IMR-90 (cell line): ENCODE measurements around the gene SDK1. TPM values are rescaled to one million over a fixed set of nuclear protein-coding genes. Genes with fewer than 3 reads are reported as not detected.

Experiments used
- ATAC-seq: fragments of 200-7000 bp; cut with Tn5 transposase; 2 replicates; pipeline ENCODE4 v1.9.1; 2020; ENCODE audit warnings: low read depth, mild to moderate bottlenecking, moderate library complexity
- BruUV-seq: library from RNA; stranded (reverse); fragments of 400-500 nt; replicated peaks from 2 replicates; lab custom pipeline; 2021; lab: Mats Ljungman, UMichigan
- CTCF ChIA-PET: fragments of 300-600 bp; formaldehyde crosslinking; extraction: SDS; loops from one replicate; lab custom pipeline; 2021; ENCODE audit warnings: antibody characterized with exemption; lab: Yijun Ruan, JAX
- POLR2A ChIA-PET: fragments of 300-600 bp; sonication (Branson Sonifier 250); formaldehyde crosslinking; loops from one replicate; lab custom pipeline; 2022; ENCODE audit warnings: antibody characterized with exemption; ENCODE audit not compliant: unreplicated experiment; lab: Charles Lee
- DNase-seq: peaks from one replicate; pipeline ENCODE4 v3.0.0; 2013
- H2AFZ ChIP-seq: replicated peaks from 2 replicates; pipeline ENCODE3; 2013; ENCODE audit warnings: low read length, mild to moderate bottlenecking; ENCODE audit not compliant: poor library complexity
- H2AK5ac ChIP-seq: 2 replicates; pipeline ENCODE4 v1.6.1; 2013; ENCODE audit warnings: low read depth, low read length, inconsistent platforms
- H2AK9ac ChIP-seq: replicated peaks from 2 replicates; pipeline ENCODE3; 2013; ENCODE audit warnings: mild to moderate bottlenecking, low read depth, low read length, moderate library complexity; ENCODE audit not compliant: poor library complexity
- H2BK120ac ChIP-seq: 2 replicates; pipeline ENCODE4 v1.6.1; 2013; ENCODE audit warnings: low read depth, low read length, inconsistent platforms
- H2BK15ac ChIP-seq: 3 replicates; pipeline ENCODE4 v1.6.1; 2013; ENCODE audit warnings: low read depth, low read length, inconsistent platforms
- H2BK20ac ChIP-seq: 2 replicates; pipeline ENCODE4 v1.6.1; 2013; ENCODE audit warnings: low read depth, mild to moderate bottlenecking, inconsistent platforms, low read length, moderate library complexity
- H2BK5ac ChIP-seq: 2 replicates; pipeline ENCODE4 v1.6.1; 2013; ENCODE audit warnings: mild to moderate bottlenecking, low read depth, low read length, inconsistent platforms; ENCODE audit not compliant: poor library complexity, severe bottlenecking
- H3K14ac ChIP-seq: replicated peaks from 2 replicates; pipeline ENCODE4 v1.6.1; 2013; ENCODE audit warnings: low read depth, low read length, inconsistent platforms
- H3K18ac ChIP-seq: 2 replicates; pipeline ENCODE4 v1.6.1; 2013; ENCODE audit warnings: low read depth, low read length, control low read depth
- H3K23ac ChIP-seq: 2 replicates; pipeline ENCODE4 v1.6.1; 2013; ENCODE audit warnings: low read depth, low read length, inconsistent platforms
- H3K27ac ChIP-seq: 2 replicates; pipeline ENCODE4 v1.5.1; 2013; ENCODE audit warnings: mild to moderate bottlenecking, control low read depth, low read length; ENCODE audit not compliant: insufficient read depth
- H3K27me3 ChIP-seq: 2 replicates; pipeline ENCODE4 v1.6.1; 2013; ENCODE audit warnings: low read length; ENCODE audit not compliant: control insufficient read depth, insufficient read depth
- H3K36me3 ChIP-seq: 2 replicates; pipeline ENCODE4 v1.6.1; 2013; ENCODE audit warnings: low read length, mixed read lengths; ENCODE audit not compliant: control insufficient read depth, insufficient read depth
- H3K4ac ChIP-seq: 2 replicates; pipeline ENCODE4 v1.6.1; 2013; ENCODE audit warnings: low read depth, low read length, inconsistent platforms
- H3K4me1 ChIP-seq: 2 replicates; pipeline ENCODE4 v1.6.1; 2013; ENCODE audit warnings: low read length, mixed read lengths; ENCODE audit not compliant: control insufficient read depth, insufficient read depth
- H3K4me2 ChIP-seq: 2 replicates; pipeline ENCODE4 v1.6.1; 2013; ENCODE audit warnings: low read depth, mild to moderate bottlenecking, control low read depth, low read length, moderate library complexity
- H3K4me3 ChIP-seq: 2 replicates; pipeline ENCODE4 v1.5.1; 2013; ENCODE audit warnings: low read depth, mild to moderate bottlenecking, control low read depth, low read length, moderate library complexity; ENCODE audit not compliant: insufficient read depth
- H3K56ac ChIP-seq: 2 replicates; pipeline ENCODE4 v1.6.1; 2013; ENCODE audit warnings: low read length, inconsistent platforms; ENCODE audit not compliant: insufficient read depth; ENCODE audit errors: extremely low read depth
- H3K79me1 ChIP-seq, 2 experiments: 2 replicates each; pipeline ENCODE4 v1.6.1; 2013; ENCODE audit warnings: low read length in 2 of 2, inconsistent platforms in 1 of 2, low read depth in 1 of 2
- H3K9ac ChIP-seq: 2 replicates; pipeline ENCODE4 v1.6.1; 2013; ENCODE audit warnings: low read depth, low read length, control low read depth
- H3K9me1 ChIP-seq: 2 replicates; pipeline ENCODE4 v1.6.1; 2013; ENCODE audit warnings: low read length, inconsistent platforms; ENCODE audit not compliant: insufficient read depth
- H3K9me3 ChIP-seq: 2 replicates; pipeline ENCODE4 v1.6.1; 2013; ENCODE audit warnings: low read length; ENCODE audit not compliant: control insufficient read depth, insufficient read depth
- H4K20me1 ChIP-seq: 2 replicates; pipeline ENCODE4 v1.6.1; 2013; ENCODE audit warnings: low read length, inconsistent platforms; ENCODE audit not compliant: insufficient read depth
- H4K5ac ChIP-seq: 2 replicates; pipeline ENCODE4 v1.6.1; 2013; ENCODE audit warnings: mild to moderate bottlenecking, low read depth, low read length, control low read depth
- H4K8ac ChIP-seq, 2 experiments: 2 replicates each; pipeline ENCODE4 v1.6.1; 2013; ENCODE audit warnings: low read depth in 2 of 2, low read length in 2 of 2, control low read depth in 1 of 2, inconsistent platforms in 1 of 2
- H4K91ac ChIP-seq: 2 replicates; pipeline ENCODE4 v1.6.1; 2013; ENCODE audit warnings: low read depth, low read length, inconsistent platforms; ENCODE audit not compliant: insufficient read depth
- NFE2L2 ChIP-seq: fragments of 150-350 bp; IDR thresholded peaks from 2 replicates; pipeline ENCODE4 v1.6.1; 2016; ENCODE audit warnings: low read depth, mild to moderate bottlenecking, low read length
- POLR2A ChIP-seq: IDR thresholded peaks from 2 replicates; pipeline ENCODE4 v1.6.1; 2012; ENCODE audit warnings: mild to moderate bottlenecking, low read depth, low read length
- WGBS, 2 experiments: methylation state at CpG; one replicate each; pipeline versions ENCODE4 v1.1.5 to v1.1.7; 2013; ENCODE audit warnings: missing lambda C conversion rate in 2 of 2; ENCODE audit not compliant: insufficient read length in 1 of 2; ENCODE audit errors: extremely low coverage in 2 of 2; 5-methylcytosine and 5-hydroxymethylcytosine counted together
- dilution Hi-C: fragments of 300-500 bp; cut with HindIII; formaldehyde crosslinking; loops from one replicate; pipeline ENCODE4 v1.14.3; 2018; ENCODE audit warnings: low sequenced_read_pairs; ENCODE audit not compliant: unreplicated experiment
- in situ Hi-C: fragments of 300-500 bp; cut with MboI; formaldehyde crosslinking; loops from 3 replicates; pipeline ENCODE4 v1.14.3; 2019; ENCODE audit warnings: low sequenced_read_pairs, inconsistent platforms, mixed read lengths
- intact Hi-C: fragments of 100-400 bp; cut with micrococcal nuclease; formaldehyde crosslinking; loops from 2 replicates; pipeline ENCODE4 v1.10.0; 2022
- polyA plus RNA-seq, 3 experiments: library from polyadenylated mRNA; depleted of rRNA; stranded (reverse); fragments of >200 nt; gene quantifications; 2 replicates each; pipeline ENCODE4 v1.2.3, GENCODE V29; 2012; ENCODE audit warnings: low replicate concordance in 1 of 3
- total RNA-seq: library from RNA; depleted of rRNA; stranded (reverse); fragments of >200 nt; gene quantifications from 2 replicates; pipeline ENCODE4 v1.2.3, GENCODE V29; 2012
- TF ChIP-seq, protein P1 (sequence below): fragments of 150-350 bp; IDR thresholded peaks from 2 replicates; pipeline ENCODE4 v1.6.1; 2017; ENCODE audit warnings: mild to moderate bottlenecking, antibody characterized with exemption, low read length, low read depth
- TF ChIP-seq, protein P2 (sequence below): conservative IDR thresholded peaks from 2 replicates; pipeline ENCODE4 v1.5.1; 2012; ENCODE audit warnings: mild to moderate bottlenecking, low read depth, low read length, improper control_type of control experiment

SDK1 gene
- total and polyA plus RNA-seq, 2 of the 4 experiments (the other 2 are of a cell fraction): 1.5 to 1.6 TPM

DNA sequence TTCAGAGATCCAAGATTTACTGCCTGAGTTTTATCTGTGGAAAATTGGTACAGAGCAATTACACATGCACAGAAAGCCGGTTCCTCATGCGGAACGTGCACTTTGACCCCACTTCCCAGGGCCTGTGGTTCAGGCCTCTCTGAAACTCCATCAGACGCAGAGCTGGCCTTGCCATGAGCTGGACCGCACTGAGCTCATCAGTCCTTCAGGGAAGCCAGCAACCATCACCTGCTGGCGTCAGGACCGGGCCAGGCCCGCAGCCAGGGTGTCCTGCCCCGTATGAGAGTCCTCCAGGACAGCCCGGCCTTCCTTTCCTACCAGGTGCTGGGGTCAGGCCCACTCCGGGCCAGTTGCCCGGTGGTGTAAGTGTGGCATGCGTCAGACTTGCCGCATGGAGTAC is 934.5 kb downstream of the SDK1 start:
- Histone ChIP-seq H4K8ac (no peak overlapping the region), H3K56ac (no peak overlapping the region), H2AK5ac (no peak overlapping the region), H2BK20ac (no peak overlapping the region), H2BK15ac (no peak overlapping the region), H3K4me3 (no peak overlapping the region), H3K9ac (no peak overlapping the region), H4K91ac (no peak overlapping the region), H3K27me3 (no peaks in the 10 kb centered on the region), H3K18ac (no peak overlapping the region), H3K36me3 (no peaks in the 10 kb centered on the region), H2BK120ac (no peak overlapping the region), H3K14ac (no peak overlapping the region), H4K5ac (no peak overlapping the region), H2AFZ (no peak overlapping the region), H3K4me2 (no peak overlapping the region), H3K9me3 (peaks cover 3% of the 10 kb centered on the region; the same call in 1 of the 2 replicates), H4K20me1 (no peaks in the 10 kb centered on the region), H2AK9ac (no peak overlapping the region), H3K23ac (no peak overlapping the region), H3K79me1 (no peaks in the 10 kb centered on the region), H3K4me1 (no peaks in the 10 kb centered on the region), H3K9me1 (no peaks in the 10 kb centered on the region), H2BK5ac (no peak overlapping the region), H3K4ac (no peak overlapping the region), H3K27ac (no peak overlapping the region)
- intact Hi-C loops (no loop called here), dilution Hi-C loops (no loop called here), in situ Hi-C loops (no loop called here)
- ATAC-seq: no peak
- no TSS peak for BruUV-seq
- no peak for DNase-seq
- POLR2A ChIA-PET: no interaction called here
- TF ChIP-seq, protein P1, sequence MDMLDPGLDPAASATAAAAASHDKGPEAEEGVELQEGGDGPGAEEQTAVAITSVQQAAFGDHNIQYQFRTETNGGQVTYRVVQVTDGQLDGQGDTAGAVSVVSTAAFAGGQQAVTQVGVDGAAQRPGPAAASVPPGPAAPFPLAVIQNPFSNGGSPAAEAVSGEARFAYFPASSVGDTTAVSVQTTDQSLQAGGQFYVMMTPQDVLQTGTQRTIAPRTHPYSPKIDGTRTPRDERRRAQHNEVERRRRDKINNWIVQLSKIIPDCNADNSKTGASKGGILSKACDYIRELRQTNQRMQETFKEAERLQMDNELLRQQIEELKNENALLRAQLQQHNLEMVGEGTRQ: no peak
- TF ChIP-seq NFE2L2 (no peak), POLR2A (no peak)
- TF ChIP-seq, protein P2, sequence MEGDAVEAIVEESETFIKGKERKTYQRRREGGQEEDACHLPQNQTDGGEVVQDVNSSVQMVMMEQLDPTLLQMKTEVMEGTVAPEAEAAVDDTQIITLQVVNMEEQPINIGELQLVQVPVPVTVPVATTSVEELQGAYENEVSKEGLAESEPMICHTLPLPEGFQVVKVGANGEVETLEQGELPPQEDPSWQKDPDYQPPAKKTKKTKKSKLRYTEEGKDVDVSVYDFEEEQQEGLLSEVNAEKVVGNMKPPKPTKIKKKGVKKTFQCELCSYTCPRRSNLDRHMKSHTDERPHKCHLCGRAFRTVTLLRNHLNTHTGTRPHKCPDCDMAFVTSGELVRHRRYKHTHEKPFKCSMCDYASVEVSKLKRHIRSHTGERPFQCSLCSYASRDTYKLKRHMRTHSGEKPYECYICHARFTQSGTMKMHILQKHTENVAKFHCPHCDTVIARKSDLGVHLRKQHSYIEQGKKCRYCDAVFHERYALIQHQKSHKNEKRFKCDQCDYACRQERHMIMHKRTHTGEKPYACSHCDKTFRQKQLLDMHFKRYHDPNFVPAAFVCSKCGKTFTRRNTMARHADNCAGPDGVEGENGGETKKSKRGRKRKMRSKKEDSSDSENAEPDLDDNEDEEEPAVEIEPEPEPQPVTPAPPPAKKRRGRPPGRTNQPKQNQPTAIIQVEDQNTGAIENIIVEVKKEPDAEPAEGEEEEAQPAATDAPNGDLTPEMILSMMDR: no peak
- WGBS, 2 experiments: 77% methylated on average over 5 of the region's 14 CpGs; no CpG with 5 or more reads in 1 of the 2 experiments
- CTCF ChIA-PET: interaction anchor here (0.6 kb wide), 1 partner anchor 381 kb away, joined by 4 read pairs; no protein-coding TSS in a partner anchor
